Liver (tissue), 9 donors: ENCODE measurements around the gene GUCY1B1. TPM values are rescaled to one million over a fixed set of nuclear protein-coding genes. Genes with fewer than 3 reads are reported as not detected.

ENCODE experiments used
- DNase-seq: peaks from one replicate; pipeline ENCODE4 v3.0.0-alpha.2; 2017; ENCODE audit warnings: low spot score
- H3K27ac ChIP-seq, 2 donors: one replicate each; pipeline ENCODE4 v1.7.0; 2013; ENCODE audit warnings: inconsistent platforms in 2 of 2, low read length in 2 of 2, control low read depth in 1 of 2, low read depth in 1 of 2, mild to moderate bottlenecking in 1 of 2
- H3K27me3 ChIP-seq, 4 donors: one replicate each; pipeline versions ENCODE4 v1.6.1 to v1.7.0; 2013; ENCODE audit warnings: low read length in 3 of 4, inconsistent platforms in 1 of 4, mild to moderate bottlenecking in 1 of 4, moderate library complexity in 1 of 4; ENCODE audit not compliant: control insufficient read depth in 4 of 4, insufficient read depth in 4 of 4
- H3K36me3 ChIP-seq, 4 donors: one replicate each; pipeline versions ENCODE4 v1.6.1 to v1.7.0; 2013; ENCODE audit warnings: low read length in 3 of 4, mild to moderate bottlenecking in 3 of 4, low read depth in 1 of 4, moderate library complexity in 1 of 4; ENCODE audit not compliant: control insufficient read depth in 4 of 4, insufficient read depth in 3 of 4
- H3K4me1 ChIP-seq, 4 donors: one replicate each; pipeline versions ENCODE4 v1.6.1 to v1.7.0; 2013; ENCODE audit warnings: low read length in 3 of 4, mild to moderate bottlenecking in 3 of 4, moderate library complexity in 1 of 4; ENCODE audit not compliant: control insufficient read depth in 4 of 4, insufficient read depth in 4 of 4
- H3K4me3 ChIP-seq, 3 donors: one replicate each; pipeline versions ENCODE4 v1.6.1 to v1.7.0; 2013; ENCODE audit warnings: low read length in 3 of 3, control low read depth in 1 of 3, low read depth in 1 of 3, mild to moderate bottlenecking in 1 of 3
- H3K9ac ChIP-seq, 2 donors: one replicate each; pipeline ENCODE4 v1.7.0; 2013; ENCODE audit warnings: low read length in 2 of 2, mild to moderate bottlenecking in 2 of 2, moderate library complexity in 2 of 2, control low read depth in 1 of 2, low read depth in 1 of 2
- H3K9me3 ChIP-seq, 4 donors: one replicate each; pipeline versions ENCODE4 v1.6.1 to v1.7.0; 2013; ENCODE audit warnings: low read length in 3 of 4; ENCODE audit not compliant: control insufficient read depth in 4 of 4
- ATF3 ChIP-seq: IDR thresholded peaks from 2 replicates; pipeline ENCODE4 v1.6.1; 2016; ENCODE audit warnings: antibody characterized with exemption
- CTCF ChIP-seq: fragments of 150-350 bp; IDR thresholded peaks from 2 replicates; pipeline ENCODE4 v1.5.1; 2017; ENCODE audit warnings: improper control_type of control experiment, low read depth, low read length; ENCODE audit not compliant: missing input control
- EGR1 ChIP-seq, 2 donors: IDR thresholded peaks; 2 replicates each; pipeline ENCODE4 v1.6.1; 2016 to 2018; ENCODE audit warnings: antibody characterized with exemption in 2 of 2, low read depth in 2 of 2
- FOXA1 ChIP-seq: IDR thresholded peaks from 2 replicates; pipeline ENCODE4 v1.6.1; 2016; ENCODE audit warnings: antibody characterized with exemption
- FOXA2 ChIP-seq: IDR thresholded peaks from 2 replicates; pipeline ENCODE4 v1.6.1; 2016; ENCODE audit warnings: antibody characterized with exemption
- GABPA ChIP-seq, 2 donors: IDR thresholded peaks in 1 of 2; conservative IDR thresholded peaks in 1 of 2; 2 replicates each; pipeline ENCODE4 v1.6.1; 2016; ENCODE audit warnings: antibody characterized with exemption in 2 of 2, mild to moderate bottlenecking in 1 of 2, moderate library complexity in 1 of 2
- HNF4A ChIP-seq, 2 donors: conservative IDR thresholded peaks; 2 replicates each; pipeline ENCODE4 v1.6.1; 2016; ENCODE audit warnings: antibody characterized with exemption in 2 of 2, mild to moderate bottlenecking in 2 of 2
- HNF4G ChIP-seq: IDR thresholded peaks from 2 replicates; pipeline ENCODE4 v1.6.1; 2016; ENCODE audit warnings: antibody characterized with exemption
- JUND ChIP-seq, 2 donors: IDR thresholded peaks; 2 replicates each; pipeline ENCODE4 v1.6.1; 2016; ENCODE audit warnings: antibody characterized with exemption in 2 of 2
- NR2F2 ChIP-seq: IDR thresholded peaks from 2 replicates; pipeline ENCODE4 v1.6.1; 2016; ENCODE audit warnings: antibody characterized with exemption
- RAD21 ChIP-seq, 2 donors: IDR thresholded peaks; 2 replicates each; pipeline ENCODE4 v1.6.1; 2016; ENCODE audit warnings: antibody characterized with exemption in 2 of 2, mild to moderate bottlenecking in 2 of 2
- REST ChIP-seq: IDR thresholded peaks from 2 replicates; pipeline ENCODE4 v1.6.1; 2016; ENCODE audit warnings: antibody characterized with exemption, mild to moderate bottlenecking
- RXRA ChIP-seq, 2 donors: IDR thresholded peaks; 2 replicates each; pipeline ENCODE4 v1.6.1; 2017 to 2018; ENCODE audit warnings: antibody characterized with exemption in 2 of 2, mild to moderate bottlenecking in 1 of 2
- SP1 ChIP-seq: IDR thresholded peaks from 2 replicates; pipeline ENCODE4 v1.6.1; 2018; ENCODE audit warnings: antibody characterized with exemption, mild to moderate bottlenecking
- TAF1 ChIP-seq: conservative IDR thresholded peaks from 2 replicates; pipeline ENCODE4 v1.6.1; 2016; ENCODE audit warnings: antibody characterized with exemption, mild to moderate bottlenecking
- YY1 ChIP-seq: IDR thresholded peaks from 2 replicates; pipeline ENCODE4 v1.6.1; 2016; ENCODE audit warnings: antibody characterized with exemption, mild to moderate bottlenecking
- ZBTB33 ChIP-seq: IDR thresholded peaks from 2 replicates; pipeline ENCODE4 v1.6.1; 2016; ENCODE audit warnings: antibody characterized with exemption
- WGBS: extraction: QIAGEN DNeasy Blood & Tissue Kit; methylation state at CpG from one replicate; pipeline ENCODE4 v1.1.7; 2013; 5-methylcytosine and 5-hydroxymethylcytosine counted together
- polyA plus RNA-seq, 2 donors: library from polyadenylated mRNA; stranded (reverse) in 1 of 2; unstranded in 1 of 2; fragments of 200-250 nt in 1 of 2; fragments of >200 nt in 1 of 2; fragmentation: Nextera tagmentation in 1 of 2; extraction: Ambion mirVana in 1 of 2; gene quantifications; one replicate each; pipeline versions ENCODE4 v1.2.1 to v1.2.3, GENCODE V29; 2013 to 2015
- total RNA-seq, 2 donors: library from RNA; depleted of rRNA; stranded (reverse); fragments of >200 nt; gene quantifications; one replicate each; pipeline ENCODE4 v1.2.3, GENCODE V29; 2014
- donor health status: healthy.
- donor health status: healthy.
- donor health status: healthy.
- donor health status: healthy.
- donor health status: healthy.

The GUCY1B1 gene
- total and polyA plus RNA-seq, 4 donors: 2.6 to 6.7 (median 3.8) TPM

- Histone ChIP-seq H3K4me1 (peaks cover 0 to 16% (median 6%) of the 10 kb centered on the region in 4 donors), H3K4me3 (no peak overlapping the region), H3K27me3 (no peaks in the 10 kb centered on the region), H3K9ac (no peak overlapping the region), H3K36me3 (peaks cover 0 to 2% (median 0%) of the 10 kb centered on the region in 4 donors), H3K9me3 (no peaks in the 10 kb centered on the region), H3K27ac (no peak overlapping the region)
- WGBS: 93% methylated on average over 8 of the region's 8 CpGs
- TF ChIP-seq ZBTB33 (no peak), SP1 (no peak), JUND (IDR thresholded peaks at IDR 0.05) (no peak), GABPA (IDR thresholded peaks at IDR 0.05 in 1 of 2, conservative IDR thresholded peaks at IDR 0.05 in 1 of 2) (no peak), HNF4G (no peak), RXRA (IDR thresholded peaks at IDR 0.05) (no peak), YY1 (no peak), CTCF (no peak), FOXA1 (no peak), EGR1 (IDR thresholded peaks at IDR 0.05; ENCODE audit: low read depth in 2 of 2) (no peak), NR2F2 (no peak), REST (no peak), ATF3 (no peak), TAF1 (no peak), RAD21 (IDR thresholded peaks at IDR 0.05) (no peak), HNF4A (conservative IDR thresholded peaks at IDR 0.05) (no peak), FOXA2 (no peak)
- DNase-seq: no peak
These were observed 13.8 kb downstream of the GUCY1B1 start for GRCh38 chr4:155772459-155773195.
